H9 (cell line): ENCODE results near the gene RASGRP3. TPM values are rescaled to one million over a fixed set of nuclear protein-coding genes. Genes with fewer than 3 reads are reported as not detected.

ENCODE experiments used
- DNase-seq: peaks from one replicate; pipeline ENCODE4 v3.0.0-alpha.2; 2017
- H2AFZ ChIP-seq: one replicate; pipeline ENCODE4 v1.6.1; 2013; ENCODE audit warnings: mild to moderate bottlenecking, low read length, control low read depth, moderate library complexity
- H2AK5ac ChIP-seq: 2 replicates; pipeline ENCODE4 v1.6.1; 2013; ENCODE audit warnings: low read length, control low read depth, mixed read lengths; ENCODE audit not compliant: insufficient read length
- H2BK120ac ChIP-seq: one replicate; pipeline ENCODE4 v1.6.1; 2013; ENCODE audit warnings: low read depth, mild to moderate bottlenecking, low read length, control low read depth, inconsistent platforms; ENCODE audit not compliant: poor library complexity, severe bottlenecking
- H2BK12ac ChIP-seq: 2 replicates; pipeline ENCODE4 v1.6.1; 2013; ENCODE audit warnings: low read length, control low read depth, mixed read lengths, low read depth; ENCODE audit not compliant: insufficient read length
- H2BK15ac ChIP-seq: 2 replicates; pipeline ENCODE4 v1.6.1; 2013; ENCODE audit warnings: low read depth, low read length, control low read depth
- H2BK20ac ChIP-seq: one replicate; pipeline ENCODE4 v1.6.1; 2013; ENCODE audit warnings: low read depth, mild to moderate bottlenecking, low read length, control low read depth, inconsistent platforms; ENCODE audit not compliant: poor library complexity, severe bottlenecking
- H2BK5ac ChIP-seq: 2 replicates; pipeline ENCODE4 v1.6.1; 2013; ENCODE audit warnings: low read length, control low read depth, mixed read lengths; ENCODE audit not compliant: insufficient read length
- H3K14ac ChIP-seq: 2 replicates; pipeline ENCODE4 v1.6.1; 2013; ENCODE audit warnings: low read length, control low read depth; ENCODE audit not compliant: insufficient read depth
- H3K18ac ChIP-seq: 2 replicates; pipeline ENCODE4 v1.6.1; 2013; ENCODE audit warnings: low read depth, mild to moderate bottlenecking, mixed read lengths, low read length, control low read depth; ENCODE audit not compliant: insufficient read length
- H3K23ac ChIP-seq: 2 replicates; pipeline ENCODE4 v1.6.1; 2013; ENCODE audit warnings: low read length, control low read depth, mixed read lengths, low read depth; ENCODE audit not compliant: insufficient read length
- H3K23me2 ChIP-seq: 2 replicates; pipeline ENCODE4 v1.6.1; 2013; ENCODE audit warnings: low read depth, mild to moderate bottlenecking, mixed read lengths, low read length, control low read depth; ENCODE audit not compliant: insufficient read length, poor library complexity, severe bottlenecking
- H3K27ac ChIP-seq: 2 replicates; pipeline ENCODE4 v1.5.1; 2013; ENCODE audit warnings: low read length, control low read depth, mixed read lengths, low read depth; ENCODE audit not compliant: insufficient read length
- H3K27me3 ChIP-seq: 2 replicates; pipeline ENCODE4 v1.6.1; 2013; ENCODE audit warnings: low read length, control low read depth, inconsistent platforms; ENCODE audit not compliant: insufficient read depth
- H3K4ac ChIP-seq: 2 replicates; pipeline ENCODE4 v1.6.1; 2013; ENCODE audit warnings: low read depth, mild to moderate bottlenecking, control low read depth, inconsistent platforms, low read length, moderate library complexity
- H3K4me1 ChIP-seq: 2 replicates; pipeline ENCODE4 v1.6.1; 2013; ENCODE audit warnings: low read length, control low read depth, inconsistent platforms; ENCODE audit not compliant: insufficient read depth
- H3K4me2 ChIP-seq: 2 replicates; pipeline ENCODE4 v1.6.1; 2013; ENCODE audit warnings: low read length, control low read depth, mixed read lengths; ENCODE audit not compliant: insufficient read length, insufficient read depth
- H3K56ac ChIP-seq: 2 replicates; pipeline ENCODE4 v1.6.1; 2013; ENCODE audit warnings: low read depth, mild to moderate bottlenecking, mixed read lengths, low read length, control low read depth; ENCODE audit not compliant: insufficient read length
- H3K79me1 ChIP-seq: 2 replicates; pipeline ENCODE4 v1.6.1; 2013; ENCODE audit warnings: low read depth, mild to moderate bottlenecking, moderate library complexity, low read length, control low read depth, inconsistent platforms; ENCODE audit not compliant: insufficient read depth, poor library complexity, severe bottlenecking
- H3K79me2 ChIP-seq: 2 replicates; pipeline ENCODE4 v1.6.1; 2013; ENCODE audit warnings: low read length, control low read depth, inconsistent platforms; ENCODE audit not compliant: insufficient read depth
- H3K9ac ChIP-seq: 2 replicates; pipeline ENCODE4 v1.6.1; 2013; ENCODE audit warnings: low read length, control low read depth, mixed read lengths; ENCODE audit not compliant: insufficient read length; ENCODE audit errors: extremely low read depth
- H3K9me3 ChIP-seq: one replicate; pipeline ENCODE4 v1.6.1; 2013; ENCODE audit warnings: low read depth, low read length, inconsistent platforms; ENCODE audit not compliant: control insufficient read depth
- H3T11ph ChIP-seq: one replicate; pipeline ENCODE4 v1.6.1; 2013; ENCODE audit warnings: mild to moderate bottlenecking, low read length, control low read depth, inconsistent platforms
- H4K20me1 ChIP-seq: one replicate; pipeline ENCODE4 v1.6.1; 2013; ENCODE audit not compliant: control insufficient read depth, insufficient read length, insufficient read depth
- H4K5ac ChIP-seq: 2 replicates; pipeline ENCODE4 v1.6.1; 2013; ENCODE audit warnings: low read depth, mild to moderate bottlenecking, mixed read lengths, low read length, control low read depth; ENCODE audit not compliant: insufficient read length
- H4K8ac ChIP-seq: replicated peaks from 2 replicates; pipeline ENCODE4 v1.6.1; 2013; ENCODE audit warnings: low read length, control low read depth, mixed read lengths, low read depth; ENCODE audit not compliant: insufficient read length
- H4K91ac ChIP-seq: 2 replicates; pipeline ENCODE4 v1.6.1; 2013; ENCODE audit warnings: low read depth, mild to moderate bottlenecking, moderate library complexity, mixed read lengths, low read length, control low read depth; ENCODE audit not compliant: insufficient read length
- H3K27ac Mint-ChIP-seq, 3 experiments: 2 replicates in 2 of 3; 3 replicates in 1 of 3; pipeline ENCODE4 v1.8.0; 2020 to 2021; ENCODE audit warnings: mixed read lengths in 3 of 3, mild to moderate bottlenecking in 1 of 3, moderate library complexity in 1 of 3
- H3K27me3 Mint-ChIP-seq: 2 replicates; pipeline ENCODE4 v1.8.0; 2021; ENCODE audit warnings: low read depth, mild to moderate bottlenecking, moderate library complexity, mixed read lengths
- H3K36me3 Mint-ChIP-seq, 3 experiments: 2 replicates in 2 of 3; 3 replicates in 1 of 3; pipeline ENCODE4 v1.8.0; 2020 to 2021; ENCODE audit warnings: low read depth in 3 of 3, mixed read lengths in 3 of 3; ENCODE audit not compliant: insufficient read depth in 1 of 3
- H3K4me1 Mint-ChIP-seq, 2 experiments: 2 replicates each; pipeline ENCODE4 v1.8.0; 2020; ENCODE audit warnings: mixed read lengths in 2 of 2
- H3K4me3 Mint-ChIP-seq, 2 experiments: 2 replicates in 1 of 2; 3 replicates in 1 of 2; pipeline ENCODE4 v1.8.0; 2020 to 2021; ENCODE audit warnings: mild to moderate bottlenecking in 2 of 2, mixed read lengths in 2 of 2, moderate library complexity in 1 of 2
- H3K9me3 Mint-ChIP-seq, 2 experiments: 2 replicates in 1 of 2; 3 replicates in 1 of 2; pipeline ENCODE4 v1.8.0; 2020; ENCODE audit warnings: mild to moderate bottlenecking in 2 of 2, mixed read lengths in 2 of 2, moderate library complexity in 1 of 2
- WGBS: extraction: QIAGEN DNeasy Blood & Tissue Kit; methylation state at CpG from one replicate; pipeline ENCODE4 v1.1.7; 2013; ENCODE audit warnings: missing lambda C conversion rate, low lambda C conversion rate, mixed read lengths; ENCODE audit not compliant: insufficient read length; ENCODE audit errors: extremely low coverage; 5-methylcytosine and 5-hydroxymethylcytosine counted together
- total RNA-seq: library from RNA; stranded (reverse); gene quantifications from 2 replicates; pipeline ENCODE4 v1.2.1, GENCODE V29; 2021
- TF ChIP-seq, protein P1 (sequence below): fragments of 200-600 bp; sonication (generic); conservative IDR thresholded peaks from 3 replicates; pipeline ENCODE4 v1.8.0; 2021; ENCODE audit warnings: antibody characterized with exemption, mild to moderate bottlenecking

The RASGRP3 gene
- total RNA-seq, 1 experiment from 2014 or later, result not detected

DNA sequence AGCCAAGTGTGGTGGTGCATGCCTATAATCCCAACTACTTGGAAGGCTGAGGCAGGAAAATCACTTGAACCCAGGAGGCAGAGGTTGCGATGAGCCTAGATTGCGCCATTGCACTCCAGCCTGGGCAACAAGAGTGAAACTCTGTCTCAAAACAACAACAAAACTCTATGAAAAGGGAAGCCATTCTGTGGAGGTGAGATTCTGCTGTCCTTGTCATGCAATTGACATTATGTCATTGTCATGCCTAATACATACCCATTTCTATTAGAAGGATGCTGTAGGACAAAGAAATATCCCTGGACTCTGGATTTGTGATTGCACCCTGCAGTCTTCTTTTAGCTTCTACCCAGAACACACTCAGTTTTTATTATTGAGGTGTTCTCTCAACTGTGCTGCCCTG is 8.6 kb downstream of the RASGRP3 start:
- Histone ChIP-seq H3K56ac (no peak overlapping the region), H2BK120ac (no peak overlapping the region), H3K79me2 (no peaks in the 10 kb centered on the region), H3K4ac (no peak overlapping the region), H3K27me3 (no peaks in the 10 kb centered on the region), H3K9ac (no peak overlapping the region), H2AK5ac (no peak overlapping the region), H4K5ac (no peak overlapping the region), H4K8ac (no peak overlapping the region), H3K23ac (no peak overlapping the region), H2BK20ac (no peak overlapping the region), H3K79me1 (no peaks in the 10 kb centered on the region), H2BK15ac (no peak overlapping the region), H2AFZ (no peak overlapping the region), H3K23me2 (no peaks in the 10 kb centered on the region), H3K14ac (no peak overlapping the region), H4K91ac (no peak overlapping the region), H4K20me1 (no peaks in the 10 kb centered on the region), H3K9me3 (no peaks in the 10 kb centered on the region), H3K4me2 (no peak overlapping the region), H3K18ac (no peak overlapping the region), H3K4me1 (no peaks in the 10 kb centered on the region), H3T11ph (no peak overlapping the region), H2BK5ac (no peak overlapping the region), H3K27ac (no peak overlapping the region), H2BK12ac (no peak overlapping the region)
- Mint-ChIP-seq H3K9me3 (peaks cover 2 to 6% of the 10 kb centered on the region in 2 experiments), H3K4me1 (0 out of 4 replicates have a peak, but pooled peaks cover 0 to 3% of the 10 kb centered on the region in 2 experiments), H3K27me3 (no peaks in the 10 kb centered on the region), H3K27ac (no peak overlapping the region), H3K4me3 (no peak overlapping the region), H3K36me3 (peaks cover 0 to 9% (median 7%) of the 10 kb centered on the region in 3 experiments; a peak in 3 of 7 replicates)
- no CpG with 5 or more reads among the region's 2 CpGs for WGBS
- TF ChIP-seq, protein P1, sequence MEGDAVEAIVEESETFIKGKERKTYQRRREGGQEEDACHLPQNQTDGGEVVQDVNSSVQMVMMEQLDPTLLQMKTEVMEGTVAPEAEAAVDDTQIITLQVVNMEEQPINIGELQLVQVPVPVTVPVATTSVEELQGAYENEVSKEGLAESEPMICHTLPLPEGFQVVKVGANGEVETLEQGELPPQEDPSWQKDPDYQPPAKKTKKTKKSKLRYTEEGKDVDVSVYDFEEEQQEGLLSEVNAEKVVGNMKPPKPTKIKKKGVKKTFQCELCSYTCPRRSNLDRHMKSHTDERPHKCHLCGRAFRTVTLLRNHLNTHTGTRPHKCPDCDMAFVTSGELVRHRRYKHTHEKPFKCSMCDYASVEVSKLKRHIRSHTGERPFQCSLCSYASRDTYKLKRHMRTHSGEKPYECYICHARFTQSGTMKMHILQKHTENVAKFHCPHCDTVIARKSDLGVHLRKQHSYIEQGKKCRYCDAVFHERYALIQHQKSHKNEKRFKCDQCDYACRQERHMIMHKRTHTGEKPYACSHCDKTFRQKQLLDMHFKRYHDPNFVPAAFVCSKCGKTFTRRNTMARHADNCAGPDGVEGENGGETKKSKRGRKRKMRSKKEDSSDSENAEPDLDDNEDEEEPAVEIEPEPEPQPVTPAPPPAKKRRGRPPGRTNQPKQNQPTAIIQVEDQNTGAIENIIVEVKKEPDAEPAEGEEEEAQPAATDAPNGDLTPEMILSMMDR, result no peak
- DNase-seq, result no peak
